DOHH2 (cell line): ENCODE data around the gene CDH24.

Experiments used
- H3F3A ChIP-seq: fragments of 200-600 bp; sonication (generic), shearing (Covaris generic); 2 replicates; pipeline ENCODE4 v1.6.0; 2016; ENCODE audit warnings: antibody characterized with exemption, mild to moderate bottlenecking; ENCODE audit not compliant: control insufficient read depth, insufficient read depth
- H3K27ac ChIP-seq: fragments of 200-600 bp; sonication (generic); 2 replicates; pipeline ENCODE4 v1.5.1; 2014; ENCODE audit warnings: low read depth, mild to moderate bottlenecking, low read length, moderate library complexity
- H3K27me3 ChIP-seq: fragments of 200-600 bp; sonication (generic); 2 replicates; pipeline ENCODE4 v1.6.1; 2014; ENCODE audit warnings: mild to moderate bottlenecking, low read length, mixed read lengths; ENCODE audit not compliant: control insufficient read depth
- H3K36me3 ChIP-seq: fragments of 200-600 bp; sonication (generic); 2 replicates; pipeline ENCODE4 v1.6.1; 2014; ENCODE audit warnings: mild to moderate bottlenecking, low read length, moderate library complexity, mixed read lengths; ENCODE audit not compliant: control insufficient read depth
- H3K4me1 ChIP-seq: fragments of 200-600 bp; sonication (generic); 2 replicates; pipeline ENCODE4 v1.6.1; 2014; ENCODE audit warnings: mild to moderate bottlenecking, low read length, mixed read lengths; ENCODE audit not compliant: control insufficient read depth
- H3K4me2 ChIP-seq: fragments of 200-600 bp; sonication (generic); 2 replicates; pipeline ENCODE4 v1.6.0; 2014; ENCODE audit warnings: mild to moderate bottlenecking, low read length, moderate library complexity
- H3K4me3 ChIP-seq: fragments of 200-600 bp; sonication (generic); 2 replicates; pipeline ENCODE4 v1.5.1; 2014; ENCODE audit warnings: mild to moderate bottlenecking, low read length, mixed read lengths
- H3K79me2 ChIP-seq: fragments of 200-600 bp; sonication (generic); 2 replicates; pipeline ENCODE4 v1.6.1; 2014; ENCODE audit warnings: mild to moderate bottlenecking, low read length, mixed read lengths; ENCODE audit not compliant: control insufficient read depth
- H3K9me2 ChIP-seq: fragments of 200-600 bp; sonication (generic); replicated peaks from 2 replicates; pipeline ENCODE4 v1.6.1; 2014; ENCODE audit warnings: mild to moderate bottlenecking, low read length, mixed read lengths; ENCODE audit not compliant: control insufficient read depth
- H3K9me3 ChIP-seq: fragments of 200-600 bp; sonication (generic); 2 replicates; pipeline ENCODE4 v1.6.1; 2014; ENCODE audit warnings: antibody characterized with exemption, low read length, mixed read lengths; ENCODE audit not compliant: control insufficient read depth, insufficient read depth
- H4K20me1 ChIP-seq: fragments of 200-600 bp; sonication (generic); 2 replicates; pipeline ENCODE4 v1.6.0; 2014; ENCODE audit warnings: low read depth, mild to moderate bottlenecking, antibody characterized with exemption, low read length, moderate library complexity; ENCODE audit not compliant: control insufficient read depth, insufficient read depth
- EZH2phosphoT487 ChIP-seq: fragments of 200-600 bp; sonication (generic); IDR thresholded peaks from 2 replicates; pipeline ENCODE4 v1.6.1; 2017; ENCODE audit warnings: borderline replicate concordance, mild to moderate bottlenecking, antibody characterized with exemption, low read length, moderate library complexity, mixed read lengths
- TF ChIP-seq, protein P1 (sequence below): fragments of 200-600 bp; sonication (generic); IDR thresholded peaks from one replicate; pipeline ENCODE4 v1.5.1; 2014; ENCODE audit warnings: antibody characterized with exemption, mild to moderate bottlenecking, low read depth, low read length; ENCODE audit not compliant: poor library complexity, severe bottlenecking

The CDH24 gene

DNA sequence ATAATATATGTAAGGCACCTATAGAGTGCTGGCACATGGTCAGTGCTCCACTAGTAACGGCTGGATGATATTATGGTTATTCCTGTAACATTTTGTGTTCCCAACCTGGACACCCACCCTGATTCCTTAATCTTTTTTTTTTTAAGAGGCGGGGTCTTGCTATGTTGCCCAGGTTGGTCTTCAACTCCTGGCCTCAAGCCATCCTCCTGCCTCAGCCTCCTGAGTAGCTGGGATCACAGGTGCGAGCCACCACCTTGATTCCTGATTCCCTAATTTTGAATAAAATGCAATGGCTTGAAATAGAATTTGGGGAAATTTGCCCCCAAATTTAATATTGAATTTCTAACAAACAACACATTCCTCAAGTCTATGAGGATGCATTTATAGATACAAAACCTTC is 54.7 kb downstream of the CDH24 start:
- H3K4me2 ChIP-seq: no peak overlapping the region
- H3K4me3 ChIP-seq: no peak overlapping the region
- no peaks in the 10 kb centered on the region for H4K20me1 ChIP-seq
- no peaks in the 10 kb centered on the region for H3K9me3 ChIP-seq
- peaks cover 11% of the 10 kb centered on the region for H3K36me3 ChIP-seq
- H3F3A ChIP-seq: peaks cover 4% of the 10 kb centered on the region; the same call in 1 of the 2 replicates
- peaks cover 21% of the 10 kb centered on the region for H3K79me2 ChIP-seq
- H3K4me1 ChIP-seq: peaks cover 19% of the 10 kb centered on the region
- H3K27me3 ChIP-seq: no peaks in the 10 kb centered on the region
- no peak for TF ChIP-seq EZH2phosphoT487
- TF ChIP-seq, protein P1, sequence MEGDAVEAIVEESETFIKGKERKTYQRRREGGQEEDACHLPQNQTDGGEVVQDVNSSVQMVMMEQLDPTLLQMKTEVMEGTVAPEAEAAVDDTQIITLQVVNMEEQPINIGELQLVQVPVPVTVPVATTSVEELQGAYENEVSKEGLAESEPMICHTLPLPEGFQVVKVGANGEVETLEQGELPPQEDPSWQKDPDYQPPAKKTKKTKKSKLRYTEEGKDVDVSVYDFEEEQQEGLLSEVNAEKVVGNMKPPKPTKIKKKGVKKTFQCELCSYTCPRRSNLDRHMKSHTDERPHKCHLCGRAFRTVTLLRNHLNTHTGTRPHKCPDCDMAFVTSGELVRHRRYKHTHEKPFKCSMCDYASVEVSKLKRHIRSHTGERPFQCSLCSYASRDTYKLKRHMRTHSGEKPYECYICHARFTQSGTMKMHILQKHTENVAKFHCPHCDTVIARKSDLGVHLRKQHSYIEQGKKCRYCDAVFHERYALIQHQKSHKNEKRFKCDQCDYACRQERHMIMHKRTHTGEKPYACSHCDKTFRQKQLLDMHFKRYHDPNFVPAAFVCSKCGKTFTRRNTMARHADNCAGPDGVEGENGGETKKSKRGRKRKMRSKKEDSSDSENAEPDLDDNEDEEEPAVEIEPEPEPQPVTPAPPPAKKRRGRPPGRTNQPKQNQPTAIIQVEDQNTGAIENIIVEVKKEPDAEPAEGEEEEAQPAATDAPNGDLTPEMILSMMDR: no peak
- H3K9me2 ChIP-seq: no peaks in the 10 kb centered on the region
- no peak overlapping the region for H3K27ac ChIP-seq

DNA sequence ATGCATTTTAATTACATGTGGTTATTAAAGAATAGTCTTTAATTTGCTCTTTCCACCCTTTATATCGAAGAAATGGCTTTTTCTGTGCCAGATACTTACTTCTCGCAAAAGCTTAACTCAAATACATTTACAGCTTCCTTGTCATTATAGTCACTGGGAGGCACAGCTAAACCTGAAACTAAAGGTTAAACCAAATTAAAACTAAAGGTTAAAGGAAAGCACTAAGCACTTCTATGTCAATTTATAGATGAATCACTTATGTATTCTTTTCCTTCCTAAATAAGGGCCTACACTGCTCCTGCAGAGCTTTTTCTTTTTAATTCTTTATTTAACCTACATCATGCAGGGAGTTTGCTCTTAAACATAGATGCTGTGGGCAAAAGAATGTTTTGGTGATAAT is 56.5 kb downstream of the CDH24 start:
- Histone ChIP-seq H3F3A (peaks cover 4% of the 10 kb centered on the region; the same call in 1 of the 2 replicates), H3K9me2 (no peaks in the 10 kb centered on the region), H3K9me3 (no peaks in the 10 kb centered on the region), H3K4me1 (peaks cover 8% of the 10 kb centered on the region), H3K79me2 (peaks cover 8% of the 10 kb centered on the region), H4K20me1 (no peaks in the 10 kb centered on the region), H3K27me3 (no peaks in the 10 kb centered on the region), H3K4me2 (no peak overlapping the region), H3K4me3 (no peak overlapping the region), H3K36me3 (peaks cover 4% of the 10 kb centered on the region; the same call in 1 of the 2 replicates), H3K27ac (no peak overlapping the region)
- TF ChIP-seq EZH2phosphoT487: no peak
- TF ChIP-seq, protein P1: no peak

DNA sequence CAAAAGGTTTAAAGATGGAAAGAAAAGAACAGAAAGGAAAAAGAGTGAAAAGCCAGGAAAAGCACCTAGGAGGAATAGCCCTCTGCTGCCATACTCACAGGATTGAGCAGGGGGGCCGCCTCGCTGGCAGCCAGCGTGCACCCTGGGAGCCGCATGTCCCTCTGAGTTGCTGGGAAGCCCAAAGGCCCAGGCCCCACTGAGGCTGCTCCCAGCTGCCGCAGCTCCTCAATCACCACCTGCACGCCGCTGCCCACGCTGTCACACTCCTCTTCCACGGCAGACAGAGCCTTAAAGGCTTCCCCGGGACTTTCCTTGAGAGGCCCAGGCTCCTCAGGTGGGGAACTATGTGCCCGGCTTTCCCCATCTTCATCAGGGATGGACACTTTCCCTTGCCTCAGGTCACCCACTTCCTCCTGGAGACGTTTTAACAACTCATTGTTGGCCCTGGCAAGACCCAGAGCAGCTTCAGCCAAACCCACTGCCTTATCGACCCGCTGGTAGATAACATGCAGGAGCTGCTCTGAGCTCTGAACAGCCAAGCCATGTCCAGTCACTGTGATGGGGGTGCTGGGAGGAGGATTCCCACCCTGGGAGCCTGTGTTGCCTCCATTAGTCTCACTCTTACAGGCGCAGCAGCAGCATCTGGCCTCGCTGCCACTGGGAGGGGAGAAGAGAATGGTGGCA is 58.8 kb downstream of the CDH24 start:
- Histone ChIP-seq H3K9me3 (no peaks in the 10 kb centered on the region), H3K4me2 (no peak overlapping the region), H3K27ac (no peak overlapping the region), H3K36me3 (peaks cover 8% of the 10 kb centered on the region; the same call in 1 of the 2 replicates), H3K79me2 (no peaks in the 10 kb centered on the region), H3F3A (peaks cover 4% of the 10 kb centered on the region; the same call in 1 of the 2 replicates), H3K27me3 (no peaks in the 10 kb centered on the region), H3K4me3 (no peak overlapping the region), H3K9me2 (no peaks in the 10 kb centered on the region), H3K4me1 (peaks cover 5% of the 10 kb centered on the region; the same call in 1 of the 2 replicates), H4K20me1 (no peaks in the 10 kb centered on the region)
- TF ChIP-seq, protein P1: no peak
- TF ChIP-seq EZH2phosphoT487: no peak
